ENCODE results near the gene RYR1.
"Not testable (repeated sequence)": the region's sequence is repeated elsewhere in the genome, so short reads cannot be mapped to it uniquely, and the experiment has no call there.

DNA sequence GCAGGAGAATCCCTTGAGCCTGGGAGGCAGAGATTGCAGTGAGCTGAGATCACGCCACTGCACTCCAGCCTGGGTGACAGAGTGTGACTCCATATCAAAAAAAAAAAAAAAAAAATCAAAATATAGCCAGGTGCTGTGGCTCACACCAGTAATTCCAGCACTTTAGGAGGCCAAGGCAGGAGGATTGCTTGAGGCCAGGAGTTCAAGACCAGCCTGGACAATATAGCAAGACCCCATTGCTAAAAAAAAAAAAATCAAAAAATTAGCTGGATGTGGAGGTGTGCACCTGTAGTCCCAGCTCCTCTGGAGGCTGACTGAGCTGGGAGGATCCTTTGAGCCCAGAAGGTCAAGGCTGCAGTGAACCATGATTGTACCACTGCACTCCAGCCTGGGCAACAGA is 119.7 kb downstream of the RYR1 start:
- not testable (repeated sequence) for TF ChIP-seq EZH2 (IDR thresholded peaks at IDR 0.05; ENCODE audit: insufficient read depth, poor library complexity, severe bottlenecking); EZH2phosphoT487 (IDR thresholded peaks at IDR 0.05; ENCODE audit: insufficient read depth, low read depth)

Measured in GM23248 (cell line).